GM12878 (cell line): Measurements from ENCODE around the gene MRTFA. TPM values are rescaled to one million over a fixed set of nuclear protein-coding genes. Genes with fewer than 3 reads are reported as not detected.

Experiments
- ATAC-seq: fragments of 200-7000 bp; cut with Tn5 transposase; 3 replicates; pipeline ENCODE4 v1.9.1; 2020; ENCODE audit warnings: mild to moderate bottlenecking, moderate library complexity
- BruUV-seq: library from RNA; stranded (reverse); fragments of 400-500 nt; replicated peaks from 2 replicates; lab custom pipeline; 2021; lab: Mats Ljungman, UMichigan
- CTCF ChIA-PET: fragments of 300-600 bp; sonication (Branson Sonifier 250); formaldehyde crosslinking; extraction: SDS; loops from one replicate; lab custom pipeline; 2021; ENCODE audit warnings: inconsistent platforms; lab: Yijun Ruan, JAX
- POLR2A ChIA-PET: fragments of 350-600 bp; formaldehyde crosslinking; extraction: SDS; loops from one replicate; lab custom pipeline; 2021; ENCODE audit warnings: inconsistent platforms; lab: Charles Lee
- RAD21 ChIA-PET: fragments of 300-600 bp; sonication (Branson Sonifier 250); formaldehyde crosslinking; loops from one replicate; lab custom pipeline; 2023; ENCODE audit warnings: antibody characterized with exemption; ENCODE audit not compliant: unreplicated experiment; lab: Charles Lee
- SMC1A ChIA-PET: fragments of 300-600 bp; sonication (Branson Sonifier 250); formaldehyde crosslinking; loops from one replicate; lab custom pipeline; 2023; ENCODE audit not compliant: unreplicated experiment, uncharacterized antibody; lab: Charles Lee
- DNase-seq: peaks from one replicate; pipeline ENCODE4 v3.0.0-alpha.2; 2011; ENCODE audit warnings: low read depth, low spot score
- FAIRE-seq: peaks from 3 replicates; lab custom pipeline; 2011; peaks lifted over from hg19 to GRCh38; lab: Jason Lieb, UNC
- H2AFZ ChIP-seq: 2 replicates; pipeline ENCODE4 v1.6.0; 2011; ENCODE audit warnings: low read depth, low read length, control low read depth; ENCODE audit not compliant: control insufficient read depth
- H3K27ac ChIP-seq: 2 replicates; pipeline ENCODE4 v1.5.1; 2011; ENCODE audit warnings: control low read depth; ENCODE audit not compliant: control insufficient read depth, insufficient read depth
- H3K27me3 ChIP-seq, 2 experiments: replicated peaks in 1 of 2; 2 replicates each; pipeline versions ENCODE4 v1.6.0 to v1.6.1; 2011; ENCODE audit warnings: low read length in 1 of 2; ENCODE audit not compliant: control insufficient read depth in 2 of 2, insufficient read depth in 2 of 2
- H3K36me3 ChIP-seq, 2 experiments: 2 replicates each; pipeline ENCODE4 v1.5.1; 2011; ENCODE audit warnings: low read length in 1 of 2; ENCODE audit not compliant: control insufficient read depth in 2 of 2, insufficient read depth in 2 of 2
- H3K4me1 ChIP-seq: 2 replicates; pipeline ENCODE4 v1.6.1; 2011; ENCODE audit warnings: mild to moderate bottlenecking, low read length, moderate library complexity, mixed read lengths; ENCODE audit not compliant: control insufficient read depth, insufficient read depth
- H3K4me2 ChIP-seq: 2 replicates; pipeline ENCODE4 v1.6.0; 2011; ENCODE audit warnings: control low read depth; ENCODE audit not compliant: control insufficient read depth, insufficient read depth
- H3K4me3 ChIP-seq: fragments of 200-600 bp; sonication (generic); 2 replicates; pipeline ENCODE4 v1.5.1; 2016
- H3K79me2 ChIP-seq: 2 replicates; pipeline ENCODE4 v1.6.0; 2011; ENCODE audit warnings: low read length; ENCODE audit not compliant: control insufficient read depth, insufficient read depth
- H3K9ac ChIP-seq: 2 replicates; pipeline ENCODE4 v1.8.0; 2011; ENCODE audit warnings: low read length, control low read depth, mixed read lengths; ENCODE audit not compliant: control insufficient read depth, insufficient read depth
- H3K9me3 ChIP-seq: replicated peaks from 3 replicates; pipeline ENCODE4 v1.5.1; 2011; ENCODE audit warnings: mild to moderate bottlenecking, low read length; ENCODE audit not compliant: control insufficient read depth, insufficient read depth
- H4K20me1 ChIP-seq: 2 replicates; pipeline ENCODE4 v1.6.0; 2011; ENCODE audit not compliant: control insufficient read depth, insufficient read depth
- ASH2L ChIP-seq: fragments of 300-600, 200-600 bp; sonication (generic); IDR thresholded peaks from 2 replicates; pipeline ENCODE4 v1.6.1; 2017; ENCODE audit warnings: low read depth, mild to moderate bottlenecking, borderline replicate concordance
- BCL11A ChIP-seq: IDR thresholded peaks from 2 replicates; pipeline ENCODE4 v1.6.1; 2011; ENCODE audit warnings: low read depth, low read length
- CUX1 ChIP-seq: IDR thresholded peaks from 2 replicates; pipeline ENCODE4 v1.6.1; 2012; ENCODE audit warnings: improper control_type of control experiment, low read depth, low read length; ENCODE audit not compliant: insufficient replicate concordance
- EZH2 ChIP-seq: IDR thresholded peaks from 2 replicates; pipeline ENCODE4 v1.6.1; 2012; ENCODE audit warnings: low read depth, mild to moderate bottlenecking, control low read depth, inconsistent platforms, low read length, borderline replicate concordance; ENCODE audit not compliant: control insufficient read depth
- NR2F1 ChIP-seq: fragments of 450-650 bp; conservative IDR thresholded peaks from 2 replicates; pipeline ENCODE4 v1.6.1; 2017; ENCODE audit warnings: mild to moderate bottlenecking
- NRF1 ChIP-seq: conservative IDR thresholded peaks from 2 replicates; pipeline ENCODE4 v1.6.1; 2011; ENCODE audit warnings: mild to moderate bottlenecking, low read depth, low read length, improper control_type of control experiment
- RBBP5 ChIP-seq: fragments of 200-600 bp; sonication (generic); conservative IDR thresholded peaks from 2 replicates; pipeline ENCODE4 v1.6.1; 2016
- RUNX3 ChIP-seq: IDR thresholded peaks from 2 replicates; pipeline ENCODE4 v1.6.1; 2012; ENCODE audit warnings: low read length, inconsistent platforms
- SUPT20H ChIP-seq: IDR thresholded peaks from 2 replicates; pipeline ENCODE4 v1.6.1; 2011; ENCODE audit warnings: low read depth, mild to moderate bottlenecking, low read length, moderate library complexity, borderline replicate concordance; ENCODE audit not compliant: control insufficient read depth
- WGBS: methylation state at CpG from one replicate; pipeline ENCODE4 v1.1.6; 2016; ENCODE audit warnings: low lambda C conversion rate; ENCODE audit not compliant: insufficient replicate concordance, insufficient coverage; ENCODE audit errors: missing lambda C conversion rate; 5-methylcytosine and 5-hydroxymethylcytosine counted together
- in situ Hi-C: fragments of 300-500 bp; cut with MboI; formaldehyde crosslinking; loops from 9 replicates; pipeline ENCODE4 v1.14.3; 2018; ENCODE audit warnings: mixed read lengths
- intact Hi-C: fragments of 100-400 bp; cut with micrococcal nuclease; formaldehyde crosslinking; loops from one replicate; pipeline ENCODE4 v1.14.2; 2022; ENCODE audit not compliant: unreplicated experiment
- polyA plus RNA-seq, 11 experiments: library from polyadenylated mRNA; depleted of rRNA in 4 of 11; unstranded in 6 of 11; stranded (reverse) in 5 of 11; fragments of >200 nt; fragmentation: Nextera tagmentation in 4 of 11; fragmentation: Illumina TruSeq in 1 of 11; extraction: Ambion mirVana in 4 of 11; extraction: Trizol in 1 of 11; gene quantifications; 1 replicate in 1 of 11; 2 replicates in 10 of 11; pipeline versions ENCODE4 v1.2.1 to v1.2.3, GENCODE V29; 2011 to 2016; ENCODE audit warnings: inconsistent platforms in 2 of 11, missing spikeins in 2 of 11, low read depth in 1 of 11
- total RNA-seq, 4 experiments: library from RNA; depleted of rRNA in 3 of 4; stranded (reverse); fragments of >200 nt in 3 of 4; fragmentation: Illumina TruSeq in 1 of 4; extraction: Trizol in 1 of 4; gene quantifications; 2 replicates each; pipeline versions ENCODE4 v1.2.1 to v1.2.3, GENCODE V29; 2013 to 2021

The MRTFA gene
- total and polyA plus RNA-seq, 10 of the 15 experiments (the other 5 are each of a cell fraction or from before 2014, with no cell fraction given): 2.0 to 63.9 (median 17.9) TPM

- RAD21 ChIA-PET: no interaction called here
- no peak for ATAC-seq
- WGBS: 92% methylated on average over 6 of the region's 6 CpGs
- CTCF ChIA-PET: interaction anchor here (0.7 to 1.9 kb wide), 5 partner anchors 17 to 138 kb away, joined by 3 to 9 read pairs (median 4); no protein-coding TSS in a partner anchor
- H2AFZ ChIP-seq: no peak overlapping the region
- intact Hi-C loops: no loop called here
- peaks cover 17% of the 10 kb centered on the region for H3K4me1 ChIP-seq
- no peak for DNase-seq
- H3K79me2 ChIP-seq: peaks cover 30% of the 10 kb centered on the region
- no peaks in the 10 kb centered on the region for H3K9me3 ChIP-seq
- POLR2A ChIA-PET: no interaction called here
- SMC1A ChIA-PET: interaction anchor here (1.3 to 1.7 kb wide), 4 partner anchors 10 to 71 kb away, joined by 3 to 6 read pairs (median 6); no protein-coding TSS in a partner anchor
- no TSS peak for BruUV-seq
- H3K36me3 ChIP-seq: peaks cover 0 to 7% of the 10 kb centered on the region in 2 experiments; a peak in 1 of 4 replicates
- no peak overlapping the region for H3K4me3 ChIP-seq
- TF ChIP-seq ASH2L: no peak
- no peak overlapping the region for H3K9ac ChIP-seq
- in situ Hi-C loops: no loop called here
- H3K27ac ChIP-seq: no peak overlapping the region
- H3K4me2 ChIP-seq: no peak overlapping the region
- no peaks in the 10 kb centered on the region for H4K20me1 ChIP-seq
- no peak for FAIRE-seq
- H3K27me3 ChIP-seq: no peaks in the 10 kb centered on the region
Measured at GRCh38 chr22:40507491-40507890, 129.0 kb downstream of the MRTFA start.

GRCh38 chr22:40506762-40507161, 129.8 kb downstream of the MRTFA start:
- ChIA-PET POLR2A (interaction anchor here (0.6 to 1.3 kb wide), 3 partner anchors 9 to 153 kb away, joined by 3 to 4 read pairs (median 4); no protein-coding TSS in a partner anchor), CTCF (interaction anchor here (0.7 to 1.9 kb wide), 5 partner anchors 18 to 139 kb away, joined by 3 to 9 read pairs (median 4); no protein-coding TSS in a partner anchor), SMC1A (interaction anchor here (0.9 to 1.7 kb wide), 7 partner anchors 9 to 139 kb away, joined by 3 to 6 read pairs (median 4); no protein-coding TSS in a partner anchor), RAD21 (interaction anchor here (0.5 kb wide), 1 partner anchor 21 kb away, joined by 4 read pairs; no protein-coding TSS in a partner anchor)
- peaks cover 17% of the 10 kb centered on the region for H3K4me1 ChIP-seq
- no peaks in the 10 kb centered on the region for H3K9me3 ChIP-seq
- in situ Hi-C loops (no loop called here), intact Hi-C loops (no loop called here)
- DNase-seq (no peak), FAIRE-seq (no peak), ATAC-seq (no peak)
- H2AFZ ChIP-seq: no peak overlapping the region
- no peak overlapping the region for H3K9ac ChIP-seq
- peaks cover 0 to 2% of the 10 kb centered on the region in 2 experiments; a peak in 1 of 4 replicates for H3K36me3 ChIP-seq
- peaks cover 28% of the 10 kb centered on the region for H3K79me2 ChIP-seq
- no peak overlapping the region for H3K4me2 ChIP-seq
- WGBS: 87% methylated on average over 3 of the region's 3 CpGs
- H3K27ac ChIP-seq: no peak overlapping the region
- no peak overlapping the region for H3K4me3 ChIP-seq
- H3K27me3 ChIP-seq: no peaks in the 10 kb centered on the region
- H4K20me1 ChIP-seq: no peaks in the 10 kb centered on the region
- BruUV-seq: no TSS peak
- TF ChIP-seq SUPT20H (no peak), RUNX3 (no peak), NRF1 (no peak), CUX1 (no peak), RBBP5 (no peak), BCL11A (no peak), NR2F1 (no peak), EZH2 (no peak)
